ENCODE measurements around the gene NCS1. TPM values are rescaled to one million over a fixed set of nuclear protein-coding genes. Genes with fewer than 3 reads are reported as not detected.

NCS1 gene
- polyA plus RNA-seq, 3 donors, result not detected

DNA sequence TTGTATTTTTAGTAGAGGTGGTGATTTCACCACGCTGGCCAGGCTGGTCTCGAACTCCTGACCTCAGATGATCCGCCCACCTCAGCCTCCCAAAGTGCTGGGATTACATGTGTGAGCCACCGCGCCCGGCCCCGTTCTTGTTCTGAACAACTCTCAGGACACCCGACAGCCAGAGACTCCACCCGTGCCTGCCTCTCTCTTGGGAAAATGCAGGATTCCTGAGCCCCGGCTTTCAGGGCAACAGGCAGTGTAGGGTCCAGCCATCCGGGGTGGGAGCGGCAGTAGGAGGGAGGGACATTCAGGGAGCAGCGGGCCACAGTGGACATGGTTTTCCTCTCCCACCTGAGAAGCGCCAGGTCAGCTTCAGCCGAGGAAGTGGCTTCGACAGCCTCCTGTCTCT lies 34.4 kb downstream of the NCS1 start:
- no peaks in the 10 kb centered on the region for H3K4me1 ChIP-seq (ENCODE audit: control insufficient read depth in 1 of 2, insufficient read depth in 2 of 2, low read length in 2 of 2)
- DNase-seq, result no peak
- 93% methylated on average over 14 of the region's 16 CpGs for WGBS (ENCODE audit: insufficient coverage)
- no peak overlapping the region for H3K27ac ChIP-seq (ENCODE audit: low read depth in 1 of 2, low read length in 2 of 2)
- H3K4me3 ChIP-seq (replicated peaks in 1 of 3; ENCODE audit: low read depth in 2 of 3, low read length in 3 of 3), result no peak overlapping the region
- H4K20me1 ChIP-seq (ENCODE audit: insufficient read depth, low read length), result no peaks in the 10 kb centered on the region
- H3K79me2 ChIP-seq (ENCODE audit: insufficient read depth, low read length), result no peaks in the 10 kb centered on the region
- H3K36me3 Mint-ChIP-seq, result no peaks in the 10 kb centered on the region
- no peak overlapping the region for H3K4me2 ChIP-seq (replicated peaks; ENCODE audit: extremely low read depth, low read length, poor library complexity, severe bottlenecking)
- TF ChIP-seq, protein P1, sequence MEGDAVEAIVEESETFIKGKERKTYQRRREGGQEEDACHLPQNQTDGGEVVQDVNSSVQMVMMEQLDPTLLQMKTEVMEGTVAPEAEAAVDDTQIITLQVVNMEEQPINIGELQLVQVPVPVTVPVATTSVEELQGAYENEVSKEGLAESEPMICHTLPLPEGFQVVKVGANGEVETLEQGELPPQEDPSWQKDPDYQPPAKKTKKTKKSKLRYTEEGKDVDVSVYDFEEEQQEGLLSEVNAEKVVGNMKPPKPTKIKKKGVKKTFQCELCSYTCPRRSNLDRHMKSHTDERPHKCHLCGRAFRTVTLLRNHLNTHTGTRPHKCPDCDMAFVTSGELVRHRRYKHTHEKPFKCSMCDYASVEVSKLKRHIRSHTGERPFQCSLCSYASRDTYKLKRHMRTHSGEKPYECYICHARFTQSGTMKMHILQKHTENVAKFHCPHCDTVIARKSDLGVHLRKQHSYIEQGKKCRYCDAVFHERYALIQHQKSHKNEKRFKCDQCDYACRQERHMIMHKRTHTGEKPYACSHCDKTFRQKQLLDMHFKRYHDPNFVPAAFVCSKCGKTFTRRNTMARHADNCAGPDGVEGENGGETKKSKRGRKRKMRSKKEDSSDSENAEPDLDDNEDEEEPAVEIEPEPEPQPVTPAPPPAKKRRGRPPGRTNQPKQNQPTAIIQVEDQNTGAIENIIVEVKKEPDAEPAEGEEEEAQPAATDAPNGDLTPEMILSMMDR (IDR thresholded peaks at IDR 0.05), result no peak
- no peaks in the 10 kb centered on the region for H3K27me3 ChIP-seq (ENCODE audit: control insufficient read depth in 2 of 2, insufficient read depth in 2 of 2, low read length in 2 of 2)
- no peaks in the 10 kb centered on the region for H3K4me1 Mint-ChIP-seq
- H3K9ac ChIP-seq (ENCODE audit: insufficient read depth, low read length, poor library complexity, severe bottlenecking), result no peak overlapping the region
- H3K27ac Mint-ChIP-seq, result no peak overlapping the region
- H3K4me3 Mint-ChIP-seq, result no peak overlapping the region
- H3K27me3 Mint-ChIP-seq (ENCODE audit: low read depth in 3 of 3), result peaks cover 3 to 14% (median 7%) of the 10 kb centered on the region in 3 donors
- H2AFZ ChIP-seq (ENCODE audit: insufficient read depth, low read depth, low read length, poor library complexity, severe bottlenecking), result no peak overlapping the region
- intact Hi-C loops (cut with micrococcal nuclease), result no loop called here
- H3K9me3 Mint-ChIP-seq, result peaks cover 0 to 3% (median 0%) of the 10 kb centered on the region in 7 donors
- no peaks in the 10 kb centered on the region for H3K36me3 ChIP-seq (replicated peaks in 1 of 2; ENCODE audit: control insufficient read depth in 1 of 2, insufficient read depth in 2 of 2, low read length in 2 of 2)
- no peaks in the 10 kb centered on the region for H3K9me3 ChIP-seq (replicated peaks in 1 of 2; ENCODE audit: control insufficient read depth in 1 of 2, insufficient read depth in 1 of 2, low read length in 2 of 2)

DNA sequence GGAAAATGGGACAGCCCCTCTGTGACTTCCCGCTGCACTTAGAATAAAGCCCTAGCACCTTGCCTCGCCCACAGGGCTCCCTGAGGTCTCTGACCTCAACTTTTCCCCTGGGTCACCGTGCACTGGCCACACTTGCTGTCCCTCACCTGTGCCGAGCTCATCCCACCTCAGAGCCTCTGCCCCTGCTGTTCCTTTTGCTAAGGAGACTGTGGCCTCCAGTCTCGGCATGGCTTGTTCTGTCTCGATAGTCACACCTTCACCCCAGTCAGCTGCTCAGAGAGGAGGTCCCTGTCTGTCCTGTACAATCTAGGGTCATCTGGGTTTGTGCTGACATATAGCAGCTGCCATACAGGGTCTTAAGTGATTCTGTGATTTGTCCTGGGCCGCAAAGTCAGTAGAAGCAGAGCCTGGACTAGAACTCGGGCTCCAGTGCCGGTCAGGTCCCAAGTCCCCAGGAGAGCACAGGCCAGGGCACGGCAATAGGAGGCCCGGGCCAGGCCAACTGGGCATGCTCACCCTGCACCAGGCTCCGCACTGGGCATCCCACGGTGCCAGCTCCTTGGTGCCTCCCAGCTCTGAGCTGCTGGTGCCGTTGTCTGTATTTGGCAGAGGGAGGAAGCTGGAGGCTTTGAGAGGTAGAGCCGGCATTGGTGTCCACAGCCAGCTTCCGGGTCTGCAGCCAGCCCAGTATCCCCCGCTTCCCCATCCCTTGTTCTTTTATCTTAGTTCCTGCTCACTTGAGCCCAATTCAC lies 35.2 kb downstream of the NCS1 start:
- WGBS (ENCODE audit: insufficient coverage), result 86% methylated on average over 15 of the region's 17 CpGs
- H3K27ac Mint-ChIP-seq, result no peak overlapping the region
- H3K4me1 Mint-ChIP-seq, result no peaks in the 10 kb centered on the region
- peaks cover 0 to 3% (median 0%) of the 10 kb centered on the region in 7 donors for H3K9me3 Mint-ChIP-seq
- no peaks in the 10 kb centered on the region for H3K36me3 ChIP-seq (replicated peaks in 1 of 2; ENCODE audit: control insufficient read depth in 1 of 2, insufficient read depth in 2 of 2, low read length in 2 of 2)
- TF ChIP-seq, protein P1 (IDR thresholded peaks at IDR 0.05), result no peak
- intact Hi-C loops (cut with micrococcal nuclease), result no loop called here
- H3K27ac ChIP-seq (ENCODE audit: low read depth in 1 of 2, low read length in 2 of 2), result no peak overlapping the region
- no peaks in the 10 kb centered on the region for H3K9me3 ChIP-seq (replicated peaks in 1 of 2; ENCODE audit: control insufficient read depth in 1 of 2, insufficient read depth in 1 of 2, low read length in 2 of 2)
- no peak overlapping the region for H3K4me3 ChIP-seq (replicated peaks in 1 of 3; ENCODE audit: low read depth in 2 of 3, low read length in 3 of 3)
- no peaks in the 10 kb centered on the region for H3K27me3 ChIP-seq (ENCODE audit: control insufficient read depth in 2 of 2, insufficient read depth in 2 of 2, low read length in 2 of 2)
- no peak overlapping the region for H3K4me2 ChIP-seq (replicated peaks; ENCODE audit: extremely low read depth, low read length, poor library complexity, severe bottlenecking)
- H2AFZ ChIP-seq (ENCODE audit: insufficient read depth, low read depth, low read length, poor library complexity, severe bottlenecking), result no peak overlapping the region
- H3K27me3 Mint-ChIP-seq (ENCODE audit: low read depth in 3 of 3), result peaks cover 3 to 14% (median 7%) of the 10 kb centered on the region in 3 donors
- no peak for DNase-seq
- H4K20me1 ChIP-seq (ENCODE audit: insufficient read depth, low read length), result no peaks in the 10 kb centered on the region
- no peak overlapping the region for H3K9ac ChIP-seq (ENCODE audit: insufficient read depth, low read length, poor library complexity, severe bottlenecking)
- H3K79me2 ChIP-seq (ENCODE audit: insufficient read depth, low read length), result no peaks in the 10 kb centered on the region
- H3K4me1 ChIP-seq (ENCODE audit: control insufficient read depth in 1 of 2, insufficient read depth in 2 of 2, low read length in 2 of 2), result no peaks in the 10 kb centered on the region
- H3K36me3 Mint-ChIP-seq, result no peaks in the 10 kb centered on the region
- no peak overlapping the region for H3K4me3 Mint-ChIP-seq
